K562 (cell line): Measurements from ENCODE around the gene ITPKB. TPM values are rescaled to one million over a fixed set of nuclear protein-coding genes. Genes with fewer than 3 reads are reported as not detected.

Experiments used
- ATAC-seq: fragments of 200-7000 bp; cut with Tn5 transposase; 3 replicates; pipeline ENCODE4 v1.9.1; 2020; ENCODE audit warnings: moderate library complexity
- BruUV-seq: library from RNA; stranded (reverse); fragments of 400-500 nt; replicated peaks from 2 replicates; lab custom pipeline; 2021; lab: Mats Ljungman, UMichigan
- CTCF ChIA-PET: fragments of 300-600 bp; formaldehyde crosslinking; extraction: SDS; loops from one replicate; lab custom pipeline; 2021; ENCODE audit warnings: low intra/inter-chr PET ratio; lab: Yijun Ruan, JAX
- POLR2A ChIA-PET: fragments of 300-600, 350-650 bp; sonication (Branson Sonifier 250); formaldehyde crosslinking; extraction: SDS; loops from one replicate; lab custom pipeline; 2021; ENCODE audit warnings: antibody characterized with exemption, inconsistent platforms; lab: Yijun Ruan, JAX
- DNase-seq, 4 experiments: peaks; one replicate each; pipeline versions ENCODE4 v3.0.0 to v3.0.0-alpha.2; 2011 to 2018; ENCODE audit warnings: low spot score in 3 of 4, mixed read lengths in 3 of 4; ENCODE audit errors: extremely low read depth in 1 of 4
- FAIRE-seq: peaks from 2 replicates; lab custom pipeline; 2011; peaks lifted over from hg19 to GRCh38; lab: Jason Lieb, UNC
- H2AFZ ChIP-seq: 2 replicates; pipeline ENCODE4 v1.6.0; 2011; ENCODE audit warnings: low read depth, low read length, control low read depth, inconsistent platforms
- H3K27ac ChIP-seq: fragments of 200-600 bp; 3 replicates; pipeline ENCODE4 v1.8.0; 2011; ENCODE audit warnings: low read depth, mild to moderate bottlenecking, control low read depth, inconsistent platforms, low read length, moderate library complexity, mixed read lengths; ENCODE audit errors: extremely low read depth
- H3K27me3 ChIP-seq, 2 experiments: fragments of 300-600 bp in 1 of 2; 2 replicates in 1 of 2; 3 replicates in 1 of 2; pipeline versions ENCODE4 v1.6.0 to v1.8.0; 2011; ENCODE audit warnings: inconsistent platforms in 2 of 2, low read length in 2 of 2, mild to moderate bottlenecking in 1 of 2, mixed read lengths in 1 of 2, moderate library complexity in 1 of 2; ENCODE audit not compliant: control insufficient read depth in 2 of 2, insufficient read depth in 2 of 2
- H3K36me3 ChIP-seq: fragments of 300-600 bp; 3 replicates; pipeline ENCODE4 v1.8.0; 2011; ENCODE audit warnings: mild to moderate bottlenecking, low read length, inconsistent platforms; ENCODE audit not compliant: control insufficient read depth, insufficient read depth
- H3K4me1 ChIP-seq, 2 experiments: fragments of 200-600 bp in 1 of 2; replicated peaks in 1 of 2; 2 replicates in 1 of 2; 3 replicates in 1 of 2; pipeline versions ENCODE4 v1.5.1 to v1.8.0; 2011; ENCODE audit warnings: inconsistent platforms in 2 of 2, low read length in 2 of 2, mild to moderate bottlenecking in 1 of 2, mixed read lengths in 1 of 2, moderate library complexity in 1 of 2; ENCODE audit not compliant: control insufficient read depth in 2 of 2, insufficient read depth in 2 of 2
- H3K4me2 ChIP-seq: 2 replicates; pipeline ENCODE4 v1.6.1; 2011; ENCODE audit warnings: low read length, control low read depth, inconsistent platforms, mixed read lengths; ENCODE audit not compliant: insufficient read depth
- H3K4me3 ChIP-seq: fragments of 200-600 bp; sonication (generic), shearing (Covaris generic); 2 replicates; pipeline ENCODE4 v1.5.1; 2016; ENCODE audit warnings: control low read depth, inconsistent platforms
- H3K79me2 ChIP-seq: fragments of 200-600 bp; 3 replicates; pipeline ENCODE4 v1.8.0; 2011; ENCODE audit warnings: low read length, inconsistent platforms; ENCODE audit not compliant: control insufficient read depth, insufficient read depth
- H3K9ac ChIP-seq, 2 experiments: 2 replicates each; pipeline versions ENCODE4 v1.6.0 to v1.6.1; 2011; ENCODE audit warnings: low read depth in 2 of 2, low read length in 2 of 2, control low read depth in 1 of 2, inconsistent platforms in 1 of 2, mild to moderate bottlenecking in 1 of 2, mixed read lengths in 1 of 2; ENCODE audit not compliant: insufficient read depth in 1 of 2
- H3K9me1 ChIP-seq: one replicate; pipeline ENCODE4 v1.6.0; 2011; ENCODE audit warnings: inconsistent platforms, mild to moderate bottlenecking, low read length, moderate library complexity; ENCODE audit not compliant: control insufficient read depth, insufficient read depth
- H3K9me3 ChIP-seq: replicated peaks from 2 replicates; pipeline ENCODE4 v1.5.1; 2011; ENCODE audit warnings: low read depth, low read length, inconsistent platforms; ENCODE audit not compliant: control insufficient read depth, insufficient read depth
- H4K20me1 ChIP-seq: replicated peaks from 2 replicates; pipeline ENCODE4 v1.6.1; 2011; ENCODE audit warnings: low read length, inconsistent platforms, mixed read lengths; ENCODE audit not compliant: control insufficient read depth, insufficient read depth
- BRCA1 ChIP-seq, 2 experiments: fragments of 450-650 bp in 1 of 2; sonication (generic) in 1 of 2; formaldehyde crosslinking in 1 of 2; IDR thresholded peaks; 2 replicates each; pipeline versions ENCODE4 v1.5.0 to v1.6.1; 2017 to 2020; ENCODE audit warnings: mild to moderate bottlenecking in 1 of 2, missing genetic modification reagents in 1 of 2
- GABPB2 ChIP-seq: fragments of 250-450 bp; sonication (Bioruptor Pico); conservative IDR thresholded peaks from 2 replicates; pipeline ENCODE4 v1.5.1; 2021; ENCODE audit warnings: mild to moderate bottlenecking
- KDM2B ChIP-seq: fragments of 250-450 bp; sonication (Bioruptor Pico); IDR thresholded peaks from 2 replicates; pipeline ENCODE4 v1.8.0; 2021; ENCODE audit warnings: mild to moderate bottlenecking, moderate library complexity
- NONO ChIP-seq, 2 experiments: fragments of 200-400 bp in 1 of 2; fragments of 450-650 bp in 1 of 2; formaldehyde crosslinking in 1 of 2; IDR thresholded peaks; 2 replicates each; pipeline ENCODE4 v1.6.1; 2017; ENCODE audit warnings: low read depth in 2 of 2, mild to moderate bottlenecking in 2 of 2, moderate library complexity in 2 of 2, low read length in 1 of 2
- RB1 ChIP-seq: fragments of 450-650 bp; IDR thresholded peaks from 2 replicates; pipeline ENCODE4 v1.6.1; 2017; ENCODE audit warnings: low read depth, mild to moderate bottlenecking
- SIX5 ChIP-seq, 2 experiments: IDR thresholded peaks; 2 replicates each; pipeline ENCODE4 v1.6.1; 2011; ENCODE audit warnings: low read length in 2 of 2, borderline replicate concordance in 1 of 2, low read depth in 1 of 2, mild to moderate bottlenecking in 1 of 2, moderate library complexity in 1 of 2; ENCODE audit not compliant: insufficient read depth in 1 of 2
- SMAD2 ChIP-seq: fragments of 150-350 bp; IDR thresholded peaks from 2 replicates; pipeline ENCODE4 v1.6.1; 2014; ENCODE audit warnings: low read depth, mild to moderate bottlenecking, low read length
- SPI1 ChIP-seq: IDR thresholded peaks from 2 replicates; pipeline ENCODE4 v1.6.1; 2011; ENCODE audit warnings: low read depth, low read length, control low read depth, borderline replicate concordance
- WHSC1 ChIP-seq: IDR thresholded peaks from one replicate; pipeline ENCODE4 v1.6.1; 2012; ENCODE audit warnings: low read length, control low read depth, inconsistent platforms
- ZNF347 ChIP-seq: fragments of 450-650 bp; formaldehyde crosslinking; IDR thresholded peaks from 2 replicates; pipeline ENCODE4 v1.4.0; 2020; ENCODE audit warnings: low read depth, mild to moderate bottlenecking, moderate library complexity
- WGBS: fragments of 100-300 bp; shearing (Covaris generic); methylation state at CpG from one replicate; pipeline ENCODE4 v1.1.6; 2016; ENCODE audit warnings: low coverage, mixed read lengths; ENCODE audit not compliant: insufficient coverage; ENCODE audit errors: missing lambda C conversion rate; 5-methylcytosine and 5-hydroxymethylcytosine counted together
- in situ Hi-C: fragments of 300-500 bp; cut with MboI; formaldehyde crosslinking; loops from 4 replicates; pipeline ENCODE4 v1.15.0; 2018; ENCODE audit warnings: inconsistent platforms, mixed read lengths
- intact Hi-C: fragments of 100-400 bp; cut with micrococcal nuclease; formaldehyde crosslinking; loops from 2 replicates; pipeline ENCODE4 v1.14.2; 2022
- polyA plus RNA-seq, 8 experiments: library from polyadenylated mRNA; depleted of rRNA in 4 of 8; stranded (reverse) in 5 of 8; unstranded in 3 of 8; fragments of >200 nt; fragmentation: Nextera tagmentation in 2 of 8; fragmentation: Illumina TruSeq in 1 of 8; extraction: Ambion mirVana in 2 of 8; extraction: Trizol in 1 of 8; gene quantifications; 2 replicates each; pipeline versions ENCODE4 v1.2.1 to v1.2.3, GENCODE V29; 2011 to 2014; ENCODE audit warnings: inconsistent platforms in 1 of 8, missing spikeins in 1 of 8
- total RNA-seq, 7 experiments: library from RNA; depleted of rRNA in 6 of 7; stranded (reverse); fragments of >200 nt in 6 of 7; fragmentation: Illumina TruSeq in 2 of 7; extraction: Trizol in 2 of 7; gene quantifications; 2 replicates each; pipeline versions ENCODE4 v1.2.1 to v1.2.3, GENCODE V29; 2011 to 2021; ENCODE audit warnings: low replicate concordance in 1 of 7
- TF ChIP-seq, protein P1 (sequence below), 2 experiments: fragments of 450-650 bp in 1 of 2; IDR thresholded peaks; 2 replicates each; pipeline ENCODE4 v1.6.1; 2011 to 2017; ENCODE audit warnings: low read depth in 2 of 2, antibody characterized with exemption in 1 of 2, borderline replicate concordance in 1 of 2, low read length in 1 of 2, mild to moderate bottlenecking in 1 of 2, mixed read lengths in 1 of 2; ENCODE audit not compliant: control insufficient read depth in 1 of 2

ITPKB gene
- total and polyA plus RNA-seq, 9 of the 15 experiments (the other 6 are each of a cell fraction or from before 2014, with no cell fraction given), result 0.01 to 0.22 TPM; not detected in 7

DNA sequence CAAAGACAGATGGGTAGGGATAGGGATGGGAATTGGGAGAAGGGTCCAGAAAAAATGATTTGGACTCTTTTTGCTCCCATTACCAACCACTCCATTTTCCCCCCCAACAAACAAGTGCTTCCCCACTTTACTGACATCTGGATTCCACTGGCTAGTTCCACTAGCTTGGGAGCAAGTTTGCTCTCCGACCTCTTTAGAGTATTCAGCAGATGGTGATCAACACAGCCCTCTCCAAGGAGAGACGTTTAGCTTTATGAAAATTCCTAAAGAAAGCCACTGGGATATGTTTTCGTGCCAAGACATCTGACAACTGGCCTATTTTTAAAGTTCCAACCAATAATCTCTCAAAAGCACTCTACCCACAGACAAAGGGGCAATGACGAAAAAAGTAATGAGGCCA lies 50.3 kb downstream of the ITPKB start:
- BruUV-seq, result no TSS peak
- 0% methylated on average over 4 of the region's 4 CpGs for WGBS
- Histone ChIP-seq H3K27ac (no peak overlapping the region), H3K27me3 (peaks cover 48 to 60% of the 10 kb centered on the region in 2 experiments), H3K9me1 (no peaks in the 10 kb centered on the region), H3K4me2 (no peak overlapping the region), H4K20me1 (no peaks in the 10 kb centered on the region), H3K9me3 (no peaks in the 10 kb centered on the region), H3K79me2 (no peaks in the 10 kb centered on the region), H3K9ac (no peak overlapping the region), H3K36me3 (no peaks in the 10 kb centered on the region), H2AFZ (no peak overlapping the region), H3K4me3 (no peak overlapping the region), H3K4me1 (no peaks in the 10 kb centered on the region)
- ChIA-PET CTCF (no interaction called here), POLR2A (interaction anchor here (0.6 to 1.6 kb wide), 7 partner anchors 8 to 620 kb away, joined by 3 to 6 read pairs (median 3); no protein-coding TSS in a partner anchor)
- intact Hi-C loops, result no loop called here
- FAIRE-seq, result no peak
- ATAC-seq, result no peak
- TF ChIP-seq RB1, result no peak
- no peak for DNase-seq
- in situ Hi-C loops, result no loop called here

DNA sequence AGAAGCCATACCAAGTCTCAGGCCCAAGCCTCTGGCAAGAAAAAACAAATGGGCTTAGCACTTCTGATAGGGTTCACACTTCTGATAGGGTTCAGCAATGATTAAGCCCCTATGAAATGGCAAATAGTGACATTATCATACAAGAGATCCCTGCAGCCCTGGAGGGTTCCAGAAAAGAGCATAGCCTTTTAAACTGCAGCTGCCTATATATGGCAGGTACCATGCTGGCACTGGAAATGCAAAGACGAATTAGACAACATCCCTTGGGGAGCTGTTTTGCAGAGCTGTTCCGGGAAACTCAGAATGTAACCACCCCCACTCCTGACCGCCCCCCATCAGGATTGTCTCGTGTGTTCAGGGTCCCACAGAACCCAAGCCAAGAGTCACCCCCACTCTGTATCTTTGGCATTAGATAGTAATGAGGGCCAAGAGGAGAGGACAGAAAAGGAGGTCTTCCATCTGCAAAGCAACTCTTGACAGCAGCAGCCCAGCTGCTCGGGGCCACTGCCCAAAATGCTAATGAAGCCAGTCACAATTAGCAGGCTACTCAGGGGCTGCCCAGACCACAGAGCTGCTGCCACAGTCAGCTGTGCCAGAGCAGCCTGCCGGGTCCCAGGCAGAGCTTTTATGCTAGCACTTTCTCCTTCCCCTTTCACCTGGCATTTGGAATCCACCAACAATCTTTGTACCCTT lies 50.9 kb downstream of the ITPKB start:
- ATAC-seq, result no peak
- no peak for DNase-seq
- no peaks in the 10 kb centered on the region for H3K9me3 ChIP-seq
- no peak overlapping the region for H2AFZ ChIP-seq
- intact Hi-C loops, result no loop called here
- H3K36me3 ChIP-seq, result no peaks in the 10 kb centered on the region
- no peaks in the 10 kb centered on the region for H4K20me1 ChIP-seq
- no peak overlapping the region for H3K4me3 ChIP-seq
- no peak for FAIRE-seq
- H3K4me2 ChIP-seq, result no peak overlapping the region
- TF ChIP-seq NONO (IDR thresholded peaks at IDR 0.05; ENCODE audit: low read depth in 2 of 2, low read length in 1 of 2) (no peak), WHSC1 (no peak), SIX5 (IDR thresholded peaks at IDR 0.05; ENCODE audit: borderline replicate concordance in 1 of 2, insufficient read depth in 1 of 2, low read depth in 1 of 2, low read length in 2 of 2) (no peak), GABPB2 (CRISPR knock-in tag) (no peak), KDM2B (CRISPR knock-in tag) (no peak), SMAD2 (no peak), ZNF347 (CRISPR knock-in tag) (no peak), SPI1 (no peak), BRCA1 (IDR thresholded peaks at IDR 0.05) (no peak), BRCA1 (CRISPR knock-in tag; IDR thresholded peaks at IDR 0.05) (no peak)
- TF ChIP-seq, protein P1, sequence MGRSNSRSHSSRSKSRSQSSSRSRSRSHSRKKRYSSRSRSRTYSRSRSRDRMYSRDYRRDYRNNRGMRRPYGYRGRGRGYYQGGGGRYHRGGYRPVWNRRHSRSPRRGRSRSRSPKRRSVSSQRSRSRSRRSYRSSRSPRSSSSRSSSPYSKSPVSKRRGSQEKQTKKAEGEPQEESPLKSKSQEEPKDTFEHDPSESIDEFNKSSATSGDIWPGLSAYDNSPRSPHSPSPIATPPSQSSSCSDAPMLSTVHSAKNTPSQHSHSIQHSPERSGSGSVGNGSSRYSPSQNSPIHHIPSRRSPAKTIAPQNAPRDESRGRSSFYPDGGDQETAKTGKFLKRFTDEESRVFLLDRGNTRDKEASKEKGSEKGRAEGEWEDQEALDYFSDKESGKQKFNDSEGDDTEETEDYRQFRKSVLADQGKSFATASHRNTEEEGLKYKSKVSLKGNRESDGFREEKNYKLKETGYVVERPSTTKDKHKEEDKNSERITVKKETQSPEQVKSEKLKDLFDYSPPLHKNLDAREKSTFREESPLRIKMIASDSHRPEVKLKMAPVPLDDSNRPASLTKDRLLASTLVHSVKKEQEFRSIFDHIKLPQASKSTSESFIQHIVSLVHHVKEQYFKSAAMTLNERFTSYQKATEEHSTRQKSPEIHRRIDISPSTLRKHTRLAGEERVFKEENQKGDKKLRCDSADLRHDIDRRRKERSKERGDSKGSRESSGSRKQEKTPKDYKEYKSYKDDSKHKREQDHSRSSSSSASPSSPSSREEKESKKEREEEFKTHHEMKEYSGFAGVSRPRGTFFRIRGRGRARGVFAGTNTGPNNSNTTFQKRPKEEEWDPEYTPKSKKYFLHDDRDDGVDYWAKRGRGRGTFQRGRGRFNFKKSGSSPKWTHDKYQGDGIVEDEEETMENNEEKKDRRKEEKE (IDR thresholded peaks at IDR 0.05; ENCODE audit: borderline replicate concordance in 1 of 2, control insufficient read depth in 1 of 2, low read depth in 2 of 2, low read length in 1 of 2), result no peak
- TF ChIP-seq, all 486 proteins: peak for 0
- Histone ChIP-seq H3K9ac (no peak overlapping the region), H3K27ac (no peak overlapping the region), H3K27me3 (peaks cover 50 to 62% of the 10 kb centered on the region in 2 experiments), H3K4me1 (no peaks in the 10 kb centered on the region), H3K79me2 (no peaks in the 10 kb centered on the region), H3K9me1 (no peaks in the 10 kb centered on the region)
- under 1% methylated on average over 6 of the region's 6 CpGs for WGBS
- no TSS peak for BruUV-seq
- ChIA-PET CTCF (no interaction called here), POLR2A (interaction anchor here (0.6 to 1.6 kb wide), 7 partner anchors 8 to 621 kb away, joined by 3 to 6 read pairs (median 3); no protein-coding TSS in a partner anchor)
- in situ Hi-C loops, result no loop called here
